ENCODE results near the gene DHX8.

DNA sequence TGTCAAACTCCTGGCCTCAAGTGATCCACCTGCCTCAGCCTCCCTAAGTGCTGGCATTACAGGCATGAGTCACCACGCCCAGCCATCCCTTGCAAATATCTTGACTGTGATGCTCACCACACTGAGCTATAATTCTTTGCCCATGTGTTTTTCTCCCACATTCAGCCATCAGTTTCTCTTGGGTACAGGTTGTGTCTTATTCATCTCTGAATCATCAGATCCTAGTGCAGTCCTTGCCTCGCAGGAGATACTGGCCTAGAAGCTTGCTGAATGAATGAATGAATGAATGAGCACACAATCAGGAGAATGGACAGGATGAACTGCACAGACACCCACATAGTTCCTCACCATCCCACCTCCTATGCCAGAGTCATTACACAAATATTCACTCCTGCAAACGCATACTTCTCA, 86.7 kb downstream of the DHX8 start:
- TF ChIP-seq, protein P1, sequence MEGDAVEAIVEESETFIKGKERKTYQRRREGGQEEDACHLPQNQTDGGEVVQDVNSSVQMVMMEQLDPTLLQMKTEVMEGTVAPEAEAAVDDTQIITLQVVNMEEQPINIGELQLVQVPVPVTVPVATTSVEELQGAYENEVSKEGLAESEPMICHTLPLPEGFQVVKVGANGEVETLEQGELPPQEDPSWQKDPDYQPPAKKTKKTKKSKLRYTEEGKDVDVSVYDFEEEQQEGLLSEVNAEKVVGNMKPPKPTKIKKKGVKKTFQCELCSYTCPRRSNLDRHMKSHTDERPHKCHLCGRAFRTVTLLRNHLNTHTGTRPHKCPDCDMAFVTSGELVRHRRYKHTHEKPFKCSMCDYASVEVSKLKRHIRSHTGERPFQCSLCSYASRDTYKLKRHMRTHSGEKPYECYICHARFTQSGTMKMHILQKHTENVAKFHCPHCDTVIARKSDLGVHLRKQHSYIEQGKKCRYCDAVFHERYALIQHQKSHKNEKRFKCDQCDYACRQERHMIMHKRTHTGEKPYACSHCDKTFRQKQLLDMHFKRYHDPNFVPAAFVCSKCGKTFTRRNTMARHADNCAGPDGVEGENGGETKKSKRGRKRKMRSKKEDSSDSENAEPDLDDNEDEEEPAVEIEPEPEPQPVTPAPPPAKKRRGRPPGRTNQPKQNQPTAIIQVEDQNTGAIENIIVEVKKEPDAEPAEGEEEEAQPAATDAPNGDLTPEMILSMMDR (optimal IDR thresholded peaks at IDR 0.05 in 1 of 3, IDR thresholded peaks at IDR 0.05 in 1 of 3, conservative IDR thresholded peaks at IDR 0.05 in 1 of 3; ENCODE audit: extremely low read depth in 1 of 3, insufficient read depth in 2 of 3, low read length in 3 of 3), result no peak
- TF ChIP-seq EZH2 (IDR thresholded peaks at IDR 0.05; ENCODE audit: low read length), result no peak
